Measurements from ENCODE around the gene DBF4B. TPM values are rescaled to one million over a fixed set of nuclear protein-coding genes. Genes with fewer than 3 reads are reported as not detected.

Gene DBF4B
- total and polyA plus RNA-seq, 2 of the 13 experiments (the other 11 are each of a cell fraction or from before 2014, with no cell fraction given), result 11.7 to 13.2 TPM

DNA sequence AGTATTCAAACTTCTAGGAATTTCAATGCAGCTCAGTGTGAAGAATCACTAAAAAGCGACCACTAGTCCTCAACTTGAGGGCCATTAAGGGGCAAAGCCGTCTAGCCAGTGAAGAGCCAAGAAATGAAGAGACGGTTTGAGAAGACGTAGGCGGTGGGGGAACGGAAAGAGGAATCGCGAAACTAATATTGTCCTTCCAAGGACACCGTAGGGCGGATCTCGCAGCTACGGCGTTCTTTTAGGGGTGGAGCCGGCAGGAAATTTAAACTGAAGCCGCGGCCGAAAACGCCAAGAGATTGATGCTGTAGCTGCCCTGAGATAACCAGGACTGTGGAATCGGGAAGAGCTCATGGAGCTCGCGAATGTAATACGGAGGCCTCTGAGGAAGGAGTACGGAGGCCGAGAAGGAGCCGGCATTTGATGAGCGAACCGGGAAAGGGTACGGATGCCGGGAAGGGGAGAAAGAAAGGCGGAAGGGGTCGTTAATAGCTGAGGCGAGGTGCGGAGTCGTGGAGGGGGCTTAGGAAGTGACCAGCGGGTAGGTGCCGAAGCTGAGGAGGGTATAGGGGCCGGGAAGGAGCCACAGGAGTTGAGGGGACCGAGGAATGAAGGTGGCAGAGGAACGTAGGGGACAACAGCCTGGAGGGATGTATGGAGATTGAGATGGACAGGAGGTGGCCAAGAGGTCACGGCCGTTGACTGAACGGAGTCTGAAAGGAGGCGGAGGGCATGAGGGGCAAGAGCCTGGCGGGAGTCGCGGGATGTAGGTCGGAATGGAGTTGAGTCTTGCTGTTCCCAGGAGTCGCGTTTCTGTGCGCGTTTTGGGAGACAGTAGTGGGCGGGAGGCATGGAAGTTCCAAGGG lies at the start of gene DBF4B (continued):
- TF ChIP-seq ZMAT3 (CRISPR knock-in tag; conservative IDR thresholded peaks at IDR 0.05) (0 out of 2 replicates have a peak, but pooled peaks have one; percentile 76), SP1 (IDR thresholded peaks at IDR 0.05) (no peak), SP1 (CRISPR knock-in tag; IDR thresholded peaks at IDR 0.05) (peak; percentile 87), ZNF225 (CRISPR knock-in tag; IDR thresholded peaks at IDR 0.05) (peak; percentile 58; the same call in 1 of the 2 replicates), GATA4 (IDR thresholded peaks at IDR 0.05; ENCODE audit: borderline replicate concordance, low read depth) (no peak), MAFK (conservative IDR thresholded peaks at IDR 0.05 in 1 of 2, IDR thresholded peaks at IDR 0.05 in 1 of 2; ENCODE audit: low read length in 2 of 2) (no peak), ZNF205 (CRISPR knock-in tag; IDR thresholded peaks at IDR 0.05) (peak; percentile 83; the same call in 1 of the 2 replicates), MTF1 (CRISPR knock-in tag; IDR thresholded peaks at IDR 0.05) (no peak), ARID2 (CRISPR knock-in tag; IDR thresholded peaks at IDR 0.05; ENCODE audit: borderline replicate concordance) (no peak), RNF2 (conservative IDR thresholded peaks at IDR 0.05; ENCODE audit: low read depth) (no peak; the same call in 1 of the 2 replicates), STAG1 (CRISPR knock-in tag; IDR thresholded peaks at IDR 0.05) (no peak), ZNF235 (CRISPR knock-in tag; IDR thresholded peaks at IDR 0.05; ENCODE audit: borderline replicate concordance) (peak; percentile 78; the same call in 1 of the 2 replicates), PHF20 (CRISPR knock-in tag; IDR thresholded peaks at IDR 0.05) (peak; percentile 95), ZNF558 (CRISPR knock-in tag; IDR thresholded peaks at IDR 0.05; ENCODE audit: borderline replicate concordance) (no peak), ZNF124 (CRISPR knock-in tag; IDR thresholded peaks at IDR 0.05) (peak; percentile 67; the same call in 1 of the 2 replicates), MTF2 (CRISPR knock-in tag; IDR thresholded peaks at IDR 0.05; ENCODE audit: borderline replicate concordance) (0 out of 2 replicates have a peak, but pooled peaks have one; percentile 49)
- TF ChIP-seq, protein P1, sequence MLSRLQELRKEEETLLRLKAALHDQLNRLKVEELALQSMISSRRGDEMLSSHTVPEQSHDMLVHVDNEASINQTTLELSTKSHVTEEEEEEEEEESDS (CRISPR knock-in tag; IDR thresholded peaks at IDR 0.05; ENCODE audit: borderline replicate concordance), result peak; percentile 87; the same call in 1 of the 2 replicates
- TF ChIP-seq, protein P2, sequence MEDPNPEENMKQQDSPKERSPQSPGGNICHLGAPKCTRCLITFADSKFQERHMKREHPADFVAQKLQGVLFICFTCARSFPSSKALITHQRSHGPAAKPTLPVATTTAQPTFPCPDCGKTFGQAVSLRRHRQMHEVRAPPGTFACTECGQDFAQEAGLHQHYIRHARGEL (CRISPR knock-in tag; IDR thresholded peaks at IDR 0.05), result peak; percentile 82; the same call in 1 of the 2 replicates
- TF ChIP-seq, protein P3, sequence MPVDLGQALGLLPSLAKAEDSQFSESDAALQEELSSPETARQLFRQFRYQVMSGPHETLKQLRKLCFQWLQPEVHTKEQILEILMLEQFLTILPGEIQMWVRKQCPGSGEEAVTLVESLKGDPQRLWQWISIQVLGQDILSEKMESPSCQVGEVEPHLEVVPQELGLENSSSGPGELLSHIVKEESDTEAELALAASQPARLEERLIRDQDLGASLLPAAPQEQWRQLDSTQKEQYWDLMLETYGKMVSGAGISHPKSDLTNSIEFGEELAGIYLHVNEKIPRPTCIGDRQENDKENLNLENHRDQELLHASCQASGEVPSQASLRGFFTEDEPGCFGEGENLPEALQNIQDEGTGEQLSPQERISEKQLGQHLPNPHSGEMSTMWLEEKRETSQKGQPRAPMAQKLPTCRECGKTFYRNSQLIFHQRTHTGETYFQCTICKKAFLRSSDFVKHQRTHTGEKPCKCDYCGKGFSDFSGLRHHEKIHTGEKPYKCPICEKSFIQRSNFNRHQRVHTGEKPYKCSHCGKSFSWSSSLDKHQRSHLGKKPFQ (CRISPR knock-in tag; IDR thresholded peaks at IDR 0.05; ENCODE audit: insufficient replicate concordance), result peak; percentile 26
- TF ChIP-seq, protein P4, sequence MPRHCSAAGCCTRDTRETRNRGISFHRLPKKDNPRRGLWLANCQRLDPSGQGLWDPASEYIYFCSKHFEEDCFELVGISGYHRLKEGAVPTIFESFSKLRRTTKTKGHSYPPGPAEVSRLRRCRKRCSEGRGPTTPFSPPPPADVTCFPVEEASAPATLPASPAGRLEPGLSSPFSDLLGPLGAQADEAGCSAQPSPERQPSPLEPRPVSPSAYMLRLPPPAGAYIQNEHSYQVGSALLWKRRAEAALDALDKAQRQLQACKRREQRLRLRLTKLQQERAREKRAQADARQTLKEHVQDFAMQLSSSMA (CRISPR knock-in tag; IDR thresholded peaks at IDR 0.05), result no peak
- TF ChIP-seq, protein P5, sequence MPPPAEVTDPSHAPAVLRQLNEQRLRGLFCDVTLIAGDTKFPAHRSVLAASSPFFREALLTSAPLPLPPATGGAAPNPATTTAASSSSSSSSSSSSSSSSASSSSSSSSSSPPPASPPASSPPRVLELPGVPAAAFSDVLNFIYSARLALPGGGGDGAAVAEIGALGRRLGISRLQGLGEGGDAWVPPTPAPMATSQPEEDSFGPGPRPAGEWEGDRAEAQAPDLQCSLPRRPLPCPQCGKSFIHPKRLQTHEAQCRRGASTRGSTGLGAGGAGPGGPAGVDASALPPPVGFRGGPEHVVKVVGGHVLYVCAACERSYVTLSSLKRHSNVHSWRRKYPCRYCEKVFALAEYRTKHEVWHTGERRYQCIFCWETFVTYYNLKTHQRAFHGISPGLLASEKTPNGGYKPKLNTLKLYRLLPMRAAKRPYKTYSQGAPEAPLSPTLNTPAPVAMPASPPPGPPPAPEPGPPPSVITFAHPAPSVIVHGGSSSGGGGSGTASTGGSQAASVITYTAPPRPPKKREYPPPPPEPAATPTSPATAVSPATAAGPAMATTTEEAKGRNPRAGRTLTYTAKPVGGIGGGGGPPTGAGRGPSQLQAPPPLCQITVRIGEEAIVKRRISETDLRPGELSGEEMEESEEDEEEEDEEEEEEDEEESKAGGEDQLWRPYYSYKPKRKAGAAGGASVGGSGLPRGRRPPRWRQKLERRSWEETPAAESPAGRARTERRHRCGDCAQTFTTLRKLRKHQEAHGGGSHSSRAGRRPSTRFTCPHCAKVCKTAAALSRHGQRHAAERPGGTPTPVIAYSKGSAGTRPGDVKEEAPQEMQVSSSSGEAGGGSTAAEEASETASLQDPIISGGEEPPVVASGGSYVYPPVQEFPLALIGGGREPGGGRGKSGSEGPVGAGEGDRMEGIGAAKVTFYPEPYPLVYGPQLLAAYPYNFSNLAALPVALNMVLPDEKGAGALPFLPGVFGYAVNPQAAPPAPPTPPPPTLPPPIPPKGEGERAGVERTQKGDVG (CRISPR knock-in tag; IDR thresholded peaks at IDR 0.05; ENCODE audit: borderline replicate concordance), result peak; percentile 78; the same call in 1 of the 2 replicates
- TF ChIP-seq, protein P6, sequence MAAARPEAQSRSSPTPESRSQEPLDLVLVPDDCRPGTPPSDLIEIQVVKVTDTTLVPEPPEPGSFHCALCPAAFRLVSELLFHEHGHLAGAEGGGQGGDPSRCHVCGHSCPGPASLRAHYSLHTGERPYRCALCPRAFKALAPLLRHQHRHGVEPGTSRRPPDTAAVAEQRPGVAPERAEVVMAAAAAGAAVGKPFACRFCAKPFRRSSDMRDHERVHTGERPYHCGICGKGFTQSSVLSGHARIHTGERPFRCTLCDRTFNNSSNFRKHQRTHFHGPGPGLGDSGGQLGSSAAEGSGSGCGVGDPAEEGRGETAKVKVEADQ (CRISPR knock-in tag; IDR thresholded peaks at IDR 0.05; ENCODE audit: borderline replicate concordance), result peak; percentile 23; the same call in 1 of the 2 replicates

Measured in HepG2 (cell line).